Osteoblast (primary cell): Measurements from ENCODE around the gene CELSR1. TPM values are rescaled to one million over a fixed set of nuclear protein-coding genes. Genes with fewer than 3 reads are reported as not detected.
"Not testable (repeated sequence)": the region's sequence is repeated elsewhere in the genome, so short reads cannot be mapped to it uniquely, and the experiment has no call there.

Experiments used
- DNase-seq: peaks from one replicate; pipeline ENCODE4 v3.0.0; 2011; ENCODE audit warnings: low spot score, mixed read lengths; ENCODE audit not compliant: insufficient read length; ENCODE audit errors: missing footprints
- H2AFZ ChIP-seq: 2 replicates; pipeline ENCODE4 v1.6.0; 2011; ENCODE audit warnings: mild to moderate bottlenecking, low read length
- H3K27ac ChIP-seq: 2 replicates; pipeline ENCODE4 v1.5.1; 2011; ENCODE audit warnings: mild to moderate bottlenecking, low read depth, low read length, moderate library complexity
- H3K27me3 ChIP-seq: 2 replicates; pipeline ENCODE4 v1.6.0; 2012; ENCODE audit warnings: mild to moderate bottlenecking, control low read depth, inconsistent platforms, low read length, moderate library complexity; ENCODE audit not compliant: insufficient read depth
- H3K36me3 ChIP-seq: 2 replicates; pipeline ENCODE4 v1.5.1; 2011; ENCODE audit warnings: mild to moderate bottlenecking, low read length, control low read depth, moderate library complexity; ENCODE audit not compliant: insufficient read depth
- H3K4me1 ChIP-seq: 2 replicates; pipeline ENCODE4 v1.5.1; 2011; ENCODE audit warnings: mild to moderate bottlenecking, low read length, control low read depth, moderate library complexity; ENCODE audit not compliant: insufficient read depth
- H3K4me2 ChIP-seq: 2 replicates; pipeline ENCODE4 v1.6.0; 2011; ENCODE audit warnings: mild to moderate bottlenecking, low read length; ENCODE audit not compliant: insufficient read depth
- H3K4me3 ChIP-seq: fragments of 200-600 bp; sonication (generic); 3 replicates; pipeline ENCODE4 v1.5.1; 2012; ENCODE audit warnings: mild to moderate bottlenecking, low read length, inconsistent platforms; ENCODE audit not compliant: insufficient read depth
- H3K79me2 ChIP-seq: 2 replicates; pipeline ENCODE4 v1.6.0; 2012; ENCODE audit warnings: mild to moderate bottlenecking, low read length, control low read depth, inconsistent platforms; ENCODE audit not compliant: insufficient read depth
- H3K9me3 ChIP-seq: 2 replicates; pipeline ENCODE4 v1.5.1; 2011; ENCODE audit warnings: low read depth, low read length, control low read depth
- H4K20me1 ChIP-seq: 2 replicates; pipeline ENCODE4 v1.6.0; 2012; ENCODE audit warnings: mild to moderate bottlenecking, low read length, control low read depth; ENCODE audit not compliant: insufficient read depth
- total RNA-seq: library from RNA; depleted of rRNA; stranded (reverse); fragments of >200 nt; gene quantifications from 2 replicates; pipeline ENCODE4 v1.2.3, GENCODE V29; 2012
- TF ChIP-seq, protein P1 (sequence below): IDR thresholded peaks from 2 replicates; pipeline ENCODE4 v1.5.1; 2011; ENCODE audit warnings: mild to moderate bottlenecking, low read depth, low read length, moderate library complexity; ENCODE audit errors: extremely low read depth

CELSR1 gene
- total RNA-seq, 1 donor, result 3.6 TPM

- no peak overlapping the region for H3K4me2 ChIP-seq
- TF ChIP-seq, protein P1, sequence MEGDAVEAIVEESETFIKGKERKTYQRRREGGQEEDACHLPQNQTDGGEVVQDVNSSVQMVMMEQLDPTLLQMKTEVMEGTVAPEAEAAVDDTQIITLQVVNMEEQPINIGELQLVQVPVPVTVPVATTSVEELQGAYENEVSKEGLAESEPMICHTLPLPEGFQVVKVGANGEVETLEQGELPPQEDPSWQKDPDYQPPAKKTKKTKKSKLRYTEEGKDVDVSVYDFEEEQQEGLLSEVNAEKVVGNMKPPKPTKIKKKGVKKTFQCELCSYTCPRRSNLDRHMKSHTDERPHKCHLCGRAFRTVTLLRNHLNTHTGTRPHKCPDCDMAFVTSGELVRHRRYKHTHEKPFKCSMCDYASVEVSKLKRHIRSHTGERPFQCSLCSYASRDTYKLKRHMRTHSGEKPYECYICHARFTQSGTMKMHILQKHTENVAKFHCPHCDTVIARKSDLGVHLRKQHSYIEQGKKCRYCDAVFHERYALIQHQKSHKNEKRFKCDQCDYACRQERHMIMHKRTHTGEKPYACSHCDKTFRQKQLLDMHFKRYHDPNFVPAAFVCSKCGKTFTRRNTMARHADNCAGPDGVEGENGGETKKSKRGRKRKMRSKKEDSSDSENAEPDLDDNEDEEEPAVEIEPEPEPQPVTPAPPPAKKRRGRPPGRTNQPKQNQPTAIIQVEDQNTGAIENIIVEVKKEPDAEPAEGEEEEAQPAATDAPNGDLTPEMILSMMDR, result no peak
- no peak overlapping the region for H2AFZ ChIP-seq
- no peaks in the 10 kb centered on the region for H3K9me3 ChIP-seq
- no peak overlapping the region for H3K27ac ChIP-seq
- no peaks in the 10 kb centered on the region for H3K36me3 ChIP-seq
- no peaks in the 10 kb centered on the region for H3K79me2 ChIP-seq
- H4K20me1 ChIP-seq, result no peaks in the 10 kb centered on the region
- no peak overlapping the region for H3K4me3 ChIP-seq
- no peak for DNase-seq
- H3K27me3 ChIP-seq, result no peaks in the 10 kb centered on the region
- H3K4me1 ChIP-seq, result no peaks in the 10 kb centered on the region
Observed at GRCh38 chr22:46401370-46401769, 136.1 kb downstream of the CELSR1 start.

- Histone ChIP-seq H2AFZ (no peak overlapping the region), H3K4me2 (no peak overlapping the region), H3K27ac (no peak overlapping the region), H3K9me3 (no peaks in the 10 kb centered on the region), H4K20me1 (no peaks in the 10 kb centered on the region), H3K79me2 (no peaks in the 10 kb centered on the region), H3K4me1 (no peaks in the 10 kb centered on the region), H3K27me3 (no peaks in the 10 kb centered on the region), H3K4me3 (no peak overlapping the region), H3K36me3 (no peaks in the 10 kb centered on the region)
- no peak for DNase-seq
- TF ChIP-seq, protein P1, result no peak
Observed at GRCh38 chr22:46399251-46400024, 138.0 kb downstream of the CELSR1 start.

DNA sequence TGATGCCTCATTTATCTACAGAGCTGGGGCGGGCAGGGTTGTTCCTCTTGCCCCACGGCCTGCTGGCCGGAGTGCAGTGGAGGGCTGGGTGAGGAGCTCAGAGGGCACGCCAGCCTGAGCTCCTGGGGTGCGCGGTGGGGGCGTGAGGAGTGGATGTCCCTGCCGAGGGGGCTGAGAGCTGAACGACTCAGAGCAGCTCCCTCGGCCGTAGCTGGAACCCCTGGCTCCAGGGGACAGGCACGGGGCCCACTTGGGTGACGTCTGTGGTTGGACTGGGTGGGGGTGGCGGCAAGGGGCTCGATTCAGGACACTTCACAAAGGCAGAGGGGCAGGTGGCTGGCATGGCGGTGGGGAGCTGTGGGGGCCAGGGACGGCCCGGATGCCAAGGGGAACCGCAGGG, 139.5 kb downstream of the CELSR1 start:
- DNase-seq, result no peak

DNA sequence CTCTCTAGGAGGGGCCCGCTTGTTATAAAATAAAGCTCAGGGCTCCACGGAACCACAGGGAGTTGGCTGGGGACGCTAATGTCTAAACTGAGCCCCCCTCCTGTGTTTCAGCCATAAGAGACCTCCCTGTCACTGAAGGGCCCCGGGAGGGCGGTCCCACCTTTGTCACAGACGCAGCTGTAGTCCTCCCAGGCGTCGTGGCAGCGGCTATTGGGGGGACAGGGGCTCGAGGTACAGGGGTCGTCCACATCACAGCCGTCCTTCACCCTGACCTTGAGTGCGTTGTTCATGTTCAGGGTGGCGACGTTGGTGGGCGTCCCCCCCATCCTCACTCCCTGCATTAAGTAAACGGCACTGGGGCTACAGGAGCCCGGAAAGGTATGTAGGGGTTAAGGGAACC, 139.9 kb downstream of the CELSR1 start:
- Histone ChIP-seq H3K9me3 (no peaks in the 10 kb centered on the region), H3K4me1 (no peaks in the 10 kb centered on the region), H3K4me2 (no peak overlapping the region), H3K27ac (no peak overlapping the region), H3K27me3 (no peaks in the 10 kb centered on the region), H3K4me3 (no peak overlapping the region), H3K79me2 (no peaks in the 10 kb centered on the region), H2AFZ (no peak overlapping the region), H3K36me3 (no peaks in the 10 kb centered on the region), H4K20me1 (no peaks in the 10 kb centered on the region)
- TF ChIP-seq, protein P1, result no peak
- DNase-seq, result no peak

More for the DNA sequence above, 139.5 kb downstream of the CELSR1 start:
- no peak overlapping the region for H3K4me3 ChIP-seq
- H3K4me1 ChIP-seq, result no peaks in the 10 kb centered on the region
- TF ChIP-seq, protein P1, result no peak
- H3K9me3 ChIP-seq, result no peaks in the 10 kb centered on the region
- H3K27ac ChIP-seq, result no peak overlapping the region
- no peak overlapping the region for H2AFZ ChIP-seq
- H4K20me1 ChIP-seq, result no peaks in the 10 kb centered on the region
- no peaks in the 10 kb centered on the region for H3K36me3 ChIP-seq
- no peaks in the 10 kb centered on the region for H3K79me2 ChIP-seq
- no peaks in the 10 kb centered on the region for H3K27me3 ChIP-seq
- H3K4me2 ChIP-seq, result no peak overlapping the region

GRCh38 chr22:46397049-46397448, 140.4 kb downstream of the CELSR1 start:
- H3K4me3 ChIP-seq, H3K27ac ChIP-seq, DNase-seq, H3K36me3 ChIP-seq, H2AFZ ChIP-seq, H3K27me3 ChIP-seq, H3K79me2 ChIP-seq, H3K4me1 ChIP-seq, H3K9me3 ChIP-seq, H3K4me2 ChIP-seq, H4K20me1 ChIP-seq: not testable (repeated sequence)
